Peyer's patch (tissue), 4 donors: ENCODE results near the gene DDX39B. TPM values are rescaled to one million over a fixed set of nuclear protein-coding genes. Genes with fewer than 3 reads are reported as not detected.
A peak's percentile ranks its signal among the peaks of the same experiment; 100 is the strongest.

ENCODE experiments used
- DNase-seq, 3 donors: peaks; one replicate each; pipeline ENCODE4 v3.0.0-alpha.2; 2017 to 2019
- H3K27ac ChIP-seq, 4 donors: fragments of 200-600 bp; sonication (generic); one replicate each; pipeline ENCODE4 v1.5.1; 2016 to 2019
- H3K27me3 ChIP-seq, 2 donors: fragments of 200-600 bp; sonication (generic); one replicate each; pipeline ENCODE4 v1.5.1; 2019
- H3K36me3 ChIP-seq, 3 donors: fragments of 200-600 bp; sonication (generic); one replicate each; pipeline ENCODE4 v1.5.1; 2016 to 2019
- H3K4me1 ChIP-seq, 4 donors: fragments of 200-600 bp; sonication (generic); one replicate each; pipeline ENCODE4 v1.5.1; 2016 to 2019
- H3K4me3 ChIP-seq, 4 donors: fragments of 200-600 bp; sonication (generic); 1 replicate in 3 of 4; 2 replicates in 1 of 4; pipeline ENCODE4 v1.5.1; 2016 to 2019; ENCODE audit warnings: mild to moderate bottlenecking in 1 of 4
- H3K9me3 ChIP-seq, 4 donors: fragments of 200-600 bp; sonication (generic); one replicate each; pipeline ENCODE4 v1.5.1; 2016 to 2019; ENCODE audit warnings: mild to moderate bottlenecking in 1 of 4
- POLR2A ChIP-seq, 2 donors: fragments of 450-650 bp; IDR thresholded peaks; one replicate each; pipeline ENCODE4 v1.5.1; 2017; ENCODE audit warnings: antibody characterized with exemption in 2 of 2, mild to moderate bottlenecking in 2 of 2, moderate library complexity in 2 of 2
- total RNA-seq, 4 donors: library from RNA; depleted of rRNA; stranded (reverse); fragments of >200 nt; gene quantifications; one replicate each; pipeline ENCODE4 v1.1.0, GENCODE V29; 2016
- TF ChIP-seq, protein P1 (sequence below), 6 experiments: fragments of 450-650 bp in 4 of 6; fragments of 200-600 bp in 2 of 6; sonication (generic) in 1 of 6; IDR thresholded peaks; one replicate each; pipeline ENCODE4 v1.5.1; 2017 to 2019; ENCODE audit warnings: antibody characterized with exemption in 6 of 6, mild to moderate bottlenecking in 3 of 6, moderate library complexity in 1 of 6

DDX39B gene
- total RNA-seq, 4 donors from 2014 or later: 161 to 1,087 (median 280) TPM

GRCh38 chr6:31576897-31577578, 35.2 kb upstream of the DDX39B start:
- no peaks in the 10 kb centered on the region for H3K27me3 ChIP-seq
- no peaks in the 10 kb centered on the region for H3K9me3 ChIP-seq
- H3K4me1 ChIP-seq: peaks cover 0 to 23% (median 7%) of the 10 kb centered on the region in 4 donors
- peak overlapping the region; percentile 43 to 93 (median 73) for H3K27ac ChIP-seq
- H3K36me3 ChIP-seq: no peaks in the 10 kb centered on the region
- no peak for TF ChIP-seq POLR2A (IDR thresholded peaks at IDR 0.05)
- TF ChIP-seq, protein P1, sequence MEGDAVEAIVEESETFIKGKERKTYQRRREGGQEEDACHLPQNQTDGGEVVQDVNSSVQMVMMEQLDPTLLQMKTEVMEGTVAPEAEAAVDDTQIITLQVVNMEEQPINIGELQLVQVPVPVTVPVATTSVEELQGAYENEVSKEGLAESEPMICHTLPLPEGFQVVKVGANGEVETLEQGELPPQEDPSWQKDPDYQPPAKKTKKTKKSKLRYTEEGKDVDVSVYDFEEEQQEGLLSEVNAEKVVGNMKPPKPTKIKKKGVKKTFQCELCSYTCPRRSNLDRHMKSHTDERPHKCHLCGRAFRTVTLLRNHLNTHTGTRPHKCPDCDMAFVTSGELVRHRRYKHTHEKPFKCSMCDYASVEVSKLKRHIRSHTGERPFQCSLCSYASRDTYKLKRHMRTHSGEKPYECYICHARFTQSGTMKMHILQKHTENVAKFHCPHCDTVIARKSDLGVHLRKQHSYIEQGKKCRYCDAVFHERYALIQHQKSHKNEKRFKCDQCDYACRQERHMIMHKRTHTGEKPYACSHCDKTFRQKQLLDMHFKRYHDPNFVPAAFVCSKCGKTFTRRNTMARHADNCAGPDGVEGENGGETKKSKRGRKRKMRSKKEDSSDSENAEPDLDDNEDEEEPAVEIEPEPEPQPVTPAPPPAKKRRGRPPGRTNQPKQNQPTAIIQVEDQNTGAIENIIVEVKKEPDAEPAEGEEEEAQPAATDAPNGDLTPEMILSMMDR (IDR thresholded peaks at IDR 0.05): no peak
- peak overlapping the region in 3 of 4 donors; percentile 41 to 55 (median 41) for H3K4me3 ChIP-seq
- peak in 2 of 3 donors; percentile 84 to 91 for DNase-seq

GRCh38 chr6:31575952-31576685, 34.3 kb upstream of the DDX39B start:
- Histone ChIP-seq H3K4me3 (peak overlapping the region; percentile 34 to 55 (median 41)), H3K27me3 (no peaks in the 10 kb centered on the region), H3K27ac (peak overlapping the region; percentile 68 to 93 (median 73)), H3K36me3 (no peaks in the 10 kb centered on the region), H3K9me3 (no peaks in the 10 kb centered on the region), H3K4me1 (peaks cover 0 to 23% (median 4%) of the 10 kb centered on the region in 4 donors)
- TF ChIP-seq POLR2A (IDR thresholded peaks at IDR 0.05): no peak
- TF ChIP-seq, protein P1 (IDR thresholded peaks at IDR 0.05): no peak
- no peak for DNase-seq

DNA sequence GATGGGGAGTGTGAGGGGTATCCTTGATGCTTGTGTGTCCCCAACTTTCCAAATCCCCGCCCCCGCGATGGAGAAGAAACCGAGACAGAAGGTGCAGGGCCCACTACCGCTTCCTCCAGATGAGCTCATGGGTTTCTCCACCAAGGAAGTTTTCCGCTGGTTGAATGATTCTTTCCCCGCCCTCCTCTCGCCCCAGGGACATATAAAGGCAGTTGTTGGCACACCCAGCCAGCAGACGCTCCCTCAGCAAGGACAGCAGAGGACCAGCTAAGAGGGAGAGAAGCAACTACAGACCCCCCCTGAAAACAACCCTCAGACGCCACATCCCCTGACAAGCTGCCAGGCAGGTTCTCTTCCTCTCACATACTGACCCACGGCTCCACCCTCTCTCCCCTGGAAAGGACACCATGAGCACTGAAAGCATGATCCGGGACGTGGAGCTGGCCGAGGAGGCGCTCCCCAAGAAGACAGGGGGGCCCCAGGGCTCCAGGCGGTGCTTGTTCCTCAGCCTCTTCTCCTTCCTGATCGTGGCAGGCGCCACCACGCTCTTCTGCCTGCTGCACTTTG, 33.6 kb upstream of the DDX39B start, which contains the start of gene TNF:
Gene TNF, plus strand, starts transcription at position 231 of the 567 bp plus-strand sequence. Its CDS starts 177 bp downstream, at position 408.
- no peaks in the 10 kb centered on the region for H3K36me3 ChIP-seq
- H3K27me3 ChIP-seq: no peaks in the 10 kb centered on the region
- H3K4me3 ChIP-seq: peak within 1 kb of the TSS; percentile 34 to 55 (median 41)
- no peaks in the 10 kb centered on the region for H3K9me3 ChIP-seq
- H3K4me1 ChIP-seq: peaks cover 0 to 23% (median 4%) of the 10 kb centered on the region in 4 donors
- H3K27ac ChIP-seq: peak within 1 kb of the TSS; percentile 68 to 93 (median 73)
- DNase-seq: peak in 2 of 3 donors; percentile 85 to 91
- peak in 1 of 2 donors; percentile 41 for TF ChIP-seq POLR2A (IDR thresholded peaks at IDR 0.05)
- TF ChIP-seq, protein P1 (IDR thresholded peaks at IDR 0.05): no peak

DNA sequence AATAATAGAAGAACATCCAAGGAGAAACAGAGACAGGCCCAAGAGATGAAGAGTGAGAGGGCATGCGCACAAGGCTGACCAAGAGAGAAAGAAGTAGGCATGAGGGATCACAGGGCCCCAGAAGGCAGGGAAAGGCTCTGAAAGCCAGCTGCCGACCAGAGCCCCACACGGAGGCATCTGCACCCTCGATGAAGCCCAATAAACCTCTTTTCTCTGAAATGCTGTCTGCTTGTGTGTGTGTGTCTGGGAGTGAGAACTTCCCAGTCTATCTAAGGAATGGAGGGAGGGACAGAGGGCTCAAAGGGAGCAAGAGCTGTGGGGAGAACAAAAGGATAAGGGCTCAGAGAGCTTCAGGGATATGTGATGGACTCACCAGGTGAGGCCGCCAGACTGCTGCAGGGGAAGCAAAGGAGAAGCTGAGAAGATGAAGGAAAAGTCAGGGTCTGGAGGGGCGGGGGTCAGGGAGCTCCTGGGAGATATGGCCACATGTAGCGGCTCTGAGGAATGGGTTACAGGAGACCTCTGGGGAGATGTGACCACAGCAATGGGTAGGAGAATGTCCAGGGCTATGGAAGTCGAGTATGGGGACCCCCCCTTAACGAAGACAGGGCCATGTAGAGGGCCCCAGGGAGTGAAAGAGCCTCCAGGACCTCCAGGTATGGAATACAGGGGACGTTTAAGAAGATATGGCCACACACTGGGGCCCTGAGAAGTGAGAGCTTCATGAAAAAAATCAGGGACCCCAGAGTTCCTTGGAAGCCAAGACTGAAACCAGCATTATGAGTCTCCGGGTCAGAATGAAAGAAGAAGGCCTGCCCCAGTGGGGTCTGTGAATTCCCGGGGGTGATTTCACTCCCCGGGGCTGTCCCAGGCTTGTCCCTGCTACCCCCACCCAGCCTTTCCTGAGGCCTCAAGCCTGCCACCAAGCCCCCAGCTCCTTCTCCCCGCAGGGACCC, 32.6 kb upstream of the DDX39B start:
- TF ChIP-seq, protein P1 (IDR thresholded peaks at IDR 0.05): no peak
- no peak for TF ChIP-seq POLR2A (IDR thresholded peaks at IDR 0.05)
- Histone ChIP-seq H3K4me1 (peaks cover 0 to 24% (median under 1%) of the 10 kb centered on the region in 4 donors), H3K4me3 (peak overlapping the region in 1 of 4 donors; percentile 55), H3K27ac (peak overlapping the region; percentile 68 to 93 (median 73)), H3K36me3 (no peaks in the 10 kb centered on the region), H3K9me3 (no peaks in the 10 kb centered on the region), H3K27me3 (no peaks in the 10 kb centered on the region)
- no peak for DNase-seq
